Measurements from ENCODE around the gene GBP5.

- no peak for TF ChIP-seq POLR2AphosphoS5 (IDR thresholded peaks at IDR 0.05; ENCODE audit: low read depth, low read length)
- TF ChIP-seq POLR2A (IDR thresholded peaks at IDR 0.05; ENCODE audit: low read depth, low read length): no peak
Observed at GRCh38 chr1:89306273-89306672, 33.6 kb upstream of the GBP5 start.
